B cell (primary cell): ENCODE results near the gene CD2.

ENCODE experiments used
- CTCF ChIP-seq: fragments of 200-600 bp; IDR thresholded peaks from one replicate; pipeline ENCODE4 v1.8.0; 2022; ENCODE audit warnings: antibody characterized with exemption, mild to moderate bottlenecking
- EZH2 ChIP-seq: IDR thresholded peaks from 2 replicates; pipeline ENCODE4 v1.6.1; 2012; ENCODE audit warnings: borderline replicate concordance, low read depth, mild to moderate bottlenecking, moderate library complexity, low read length; ENCODE audit not compliant: insufficient read depth, poor library complexity, severe bottlenecking

GRCh38 chr1:116768416-116769103 lies 14.3 kb downstream of the CD2 start:
- TF ChIP-seq CTCF, result no peak
- TF ChIP-seq EZH2, result no peak
